Measurements from ENCODE around the gene ZNF536. TPM values are rescaled to one million over a fixed set of nuclear protein-coding genes. Genes with fewer than 3 reads are reported as not detected.

ZNF536 gene
- polyA plus RNA-seq, 1 donor: 5.3 TPM

GRCh38 chr19:30420316-30420715, 48.1 kb downstream of the ZNF536 start:
- Histone ChIP-seq H3K4me1 (ENCODE audit: control insufficient read depth, insufficient read depth, low read length) (no peaks in the 10 kb centered on the region), H3K27ac (ENCODE audit: low read length) (no peak overlapping the region), H3K4me3 (ENCODE audit: low read length) (no peak overlapping the region), H3K9me3 (ENCODE audit: control insufficient read depth, low read depth, low read length) (no peaks in the 10 kb centered on the region), H3K27me3 (ENCODE audit: control insufficient read depth, insufficient read depth, low read length) (no peaks in the 10 kb centered on the region), H3K36me3 (ENCODE audit: control insufficient read depth, insufficient read depth, low read length) (no peaks in the 10 kb centered on the region)
- 70% methylated on average over 4 of the region's 8 CpGs for WGBS (ENCODE audit: insufficient coverage, low lambda C conversion rate)
- DNase-seq: no peak

- Histone ChIP-seq H3K4me3 (ENCODE audit: low read length) (no peak overlapping the region), H3K27ac (ENCODE audit: low read length) (no peak overlapping the region), H3K4me1 (ENCODE audit: control insufficient read depth, insufficient read depth, low read length) (no peaks in the 10 kb centered on the region), H3K36me3 (ENCODE audit: control insufficient read depth, insufficient read depth, low read length) (no peaks in the 10 kb centered on the region), H3K27me3 (ENCODE audit: control insufficient read depth, insufficient read depth, low read length) (no peaks in the 10 kb centered on the region), H3K9me3 (ENCODE audit: control insufficient read depth, low read depth, low read length) (no peaks in the 10 kb centered on the region)
- WGBS (ENCODE audit: insufficient coverage, low lambda C conversion rate): 100% methylated on average over 2 of the region's 10 CpGs
- DNase-seq: no peak
Measured at GRCh38 chr19:30420881-30421280, 48.7 kb downstream of the ZNF536 start.

- Histone ChIP-seq H3K4me1 (ENCODE audit: control insufficient read depth, insufficient read depth, low read length) (no peaks in the 10 kb centered on the region), H3K27me3 (ENCODE audit: control insufficient read depth, insufficient read depth, low read length) (no peaks in the 10 kb centered on the region), H3K9me3 (ENCODE audit: control insufficient read depth, low read depth, low read length) (no peaks in the 10 kb centered on the region), H3K4me3 (ENCODE audit: low read length) (no peak overlapping the region), H3K36me3 (ENCODE audit: control insufficient read depth, insufficient read depth, low read length) (no peaks in the 10 kb centered on the region), H3K27ac (ENCODE audit: low read length) (no peak overlapping the region)
- no peak for DNase-seq
- WGBS (ENCODE audit: insufficient coverage, low lambda C conversion rate): no CpG with 5 or more reads among the region's 8 CpGs
Measured at GRCh38 chr19:30421571-30421970, 49.4 kb downstream of the ZNF536 start.

- WGBS (ENCODE audit: insufficient coverage, low lambda C conversion rate): no CpG with 5 or more reads among the region's 11 CpGs
- no peak for DNase-seq
- Histone ChIP-seq H3K9me3 (ENCODE audit: control insufficient read depth, low read depth, low read length) (no peaks in the 10 kb centered on the region), H3K27me3 (ENCODE audit: control insufficient read depth, insufficient read depth, low read length) (no peaks in the 10 kb centered on the region), H3K4me1 (ENCODE audit: control insufficient read depth, insufficient read depth, low read length) (no peaks in the 10 kb centered on the region), H3K27ac (ENCODE audit: low read length) (no peak overlapping the region), H3K36me3 (ENCODE audit: control insufficient read depth, insufficient read depth, low read length) (no peaks in the 10 kb centered on the region), H3K4me3 (ENCODE audit: low read length) (no peak overlapping the region)
Measured at GRCh38 chr19:30423481-30423880, 51.3 kb downstream of the ZNF536 start.

- H3K4me1 ChIP-seq (ENCODE audit: control insufficient read depth, insufficient read depth, low read length): no peaks in the 10 kb centered on the region
- H3K27ac ChIP-seq (ENCODE audit: low read length): no peak overlapping the region
- H3K4me3 ChIP-seq (ENCODE audit: low read length): no peak overlapping the region
- no peaks in the 10 kb centered on the region for H3K36me3 ChIP-seq (ENCODE audit: control insufficient read depth, insufficient read depth, low read length)
- no peaks in the 10 kb centered on the region for H3K9me3 ChIP-seq (ENCODE audit: control insufficient read depth, low read depth, low read length)
- H3K27me3 ChIP-seq (ENCODE audit: control insufficient read depth, insufficient read depth, low read length): no peaks in the 10 kb centered on the region
- DNase-seq: no peak
- no CpG with 5 or more reads among the region's 9 CpGs for WGBS (ENCODE audit: insufficient coverage, low lambda C conversion rate)
Measured at GRCh38 chr19:30425885-30426838, 54.0 kb downstream of the ZNF536 start.

GRCh38 chr19:30426864-30427263, 54.7 kb downstream of the ZNF536 start:
- Histone ChIP-seq H3K36me3 (ENCODE audit: control insufficient read depth, insufficient read depth, low read length) (no peaks in the 10 kb centered on the region), H3K9me3 (ENCODE audit: control insufficient read depth, low read depth, low read length) (no peaks in the 10 kb centered on the region), H3K27me3 (ENCODE audit: control insufficient read depth, insufficient read depth, low read length) (no peaks in the 10 kb centered on the region), H3K4me1 (ENCODE audit: control insufficient read depth, insufficient read depth, low read length) (no peaks in the 10 kb centered on the region), H3K27ac (ENCODE audit: low read length) (no peak overlapping the region), H3K4me3 (ENCODE audit: low read length) (no peak overlapping the region)
- no peak for DNase-seq

GRCh38 chr19:30428092-30428680, 56.0 kb downstream of the ZNF536 start:
- H3K4me1 ChIP-seq (ENCODE audit: control insufficient read depth, insufficient read depth, low read length): no peaks in the 10 kb centered on the region
- H3K27me3 ChIP-seq (ENCODE audit: control insufficient read depth, insufficient read depth, low read length): no peaks in the 10 kb centered on the region
- no peaks in the 10 kb centered on the region for H3K36me3 ChIP-seq (ENCODE audit: control insufficient read depth, insufficient read depth, low read length)
- WGBS (ENCODE audit: insufficient coverage, low lambda C conversion rate): 100% methylated on average over 1 of the region's 6 CpGs
- no peaks in the 10 kb centered on the region for H3K9me3 ChIP-seq (ENCODE audit: control insufficient read depth, low read depth, low read length)
- H3K4me3 ChIP-seq (ENCODE audit: low read length): no peak overlapping the region
- DNase-seq: no peak
- H3K27ac ChIP-seq (ENCODE audit: low read length): no peak overlapping the region

GRCh38 chr19:30428844-30429243, 56.7 kb downstream of the ZNF536 start:
- Histone ChIP-seq H3K36me3 (ENCODE audit: control insufficient read depth, insufficient read depth, low read length) (no peaks in the 10 kb centered on the region), H3K4me1 (ENCODE audit: control insufficient read depth, insufficient read depth, low read length) (no peaks in the 10 kb centered on the region)
- WGBS (ENCODE audit: insufficient coverage, low lambda C conversion rate): no CpG with 5 or more reads among the region's 3 CpGs

GRCh38 chr19:30430206-30430734, 58.1 kb downstream of the ZNF536 start:
- no CpG with 5 or more reads among the region's 6 CpGs for WGBS (ENCODE audit: insufficient coverage, low lambda C conversion rate)
- H3K27ac ChIP-seq (ENCODE audit: low read length): no peak overlapping the region
- no peaks in the 10 kb centered on the region for H3K4me1 ChIP-seq (ENCODE audit: control insufficient read depth, insufficient read depth, low read length)
- H3K9me3 ChIP-seq (ENCODE audit: control insufficient read depth, low read depth, low read length): no peaks in the 10 kb centered on the region
- H3K4me3 ChIP-seq (ENCODE audit: low read length): no peak overlapping the region
- no peak for DNase-seq
- no peaks in the 10 kb centered on the region for H3K36me3 ChIP-seq (ENCODE audit: control insufficient read depth, insufficient read depth, low read length)
- no peaks in the 10 kb centered on the region for H3K27me3 ChIP-seq (ENCODE audit: control insufficient read depth, insufficient read depth, low read length)

More at GRCh38 chr19:30428844-30429243, 56.7 kb downstream of the ZNF536 start:
- Histone ChIP-seq H3K27me3 (ENCODE audit: control insufficient read depth, insufficient read depth, low read length) (no peaks in the 10 kb centered on the region), H3K4me3 (ENCODE audit: low read length) (no peak overlapping the region), H3K27ac (ENCODE audit: low read length) (no peak overlapping the region), H3K9me3 (ENCODE audit: control insufficient read depth, low read depth, low read length) (no peaks in the 10 kb centered on the region)
- no peak for DNase-seq

GRCh38 chr19:30431591-30431990, 59.4 kb downstream of the ZNF536 start:
- no CpG with 5 or more reads among the region's 8 CpGs for WGBS (ENCODE audit: insufficient coverage, low lambda C conversion rate)
- H3K27ac ChIP-seq (ENCODE audit: low read length): no peak overlapping the region
- DNase-seq: no peak

More at GRCh38 chr19:30431591-30431990, 59.4 kb downstream of the ZNF536 start:
- Histone ChIP-seq H3K27me3 (ENCODE audit: control insufficient read depth, insufficient read depth, low read length) (no peaks in the 10 kb centered on the region), H3K4me1 (ENCODE audit: control insufficient read depth, insufficient read depth, low read length) (no peaks in the 10 kb centered on the region), H3K9me3 (ENCODE audit: control insufficient read depth, low read depth, low read length) (no peaks in the 10 kb centered on the region), H3K4me3 (ENCODE audit: low read length) (no peak overlapping the region), H3K36me3 (ENCODE audit: control insufficient read depth, insufficient read depth, low read length) (no peaks in the 10 kb centered on the region)
